ENCODE data around the gene APOL6. TPM values are rescaled to one million over a fixed set of nuclear protein-coding genes. Genes with fewer than 3 reads are reported as not detected.
"Not testable (repeated sequence)": the region's sequence is repeated elsewhere in the genome, so short reads cannot be mapped to it uniquely, and the experiment has no call there.

The APOL6 gene
- total RNA-seq, 4 donors from 2014 or later = 4.6 to 39.7 (median 27.5) TPM

- peak in 1 of 3 donors; percentile 56 for TF ChIP-seq POLR2AphosphoS5 (IDR thresholded peaks at IDR 0.05)
- peak; percentile 19 for TF ChIP-seq POLR2A (IDR thresholded peaks at IDR 0.05)
- TF ChIP-seq, protein P1, sequence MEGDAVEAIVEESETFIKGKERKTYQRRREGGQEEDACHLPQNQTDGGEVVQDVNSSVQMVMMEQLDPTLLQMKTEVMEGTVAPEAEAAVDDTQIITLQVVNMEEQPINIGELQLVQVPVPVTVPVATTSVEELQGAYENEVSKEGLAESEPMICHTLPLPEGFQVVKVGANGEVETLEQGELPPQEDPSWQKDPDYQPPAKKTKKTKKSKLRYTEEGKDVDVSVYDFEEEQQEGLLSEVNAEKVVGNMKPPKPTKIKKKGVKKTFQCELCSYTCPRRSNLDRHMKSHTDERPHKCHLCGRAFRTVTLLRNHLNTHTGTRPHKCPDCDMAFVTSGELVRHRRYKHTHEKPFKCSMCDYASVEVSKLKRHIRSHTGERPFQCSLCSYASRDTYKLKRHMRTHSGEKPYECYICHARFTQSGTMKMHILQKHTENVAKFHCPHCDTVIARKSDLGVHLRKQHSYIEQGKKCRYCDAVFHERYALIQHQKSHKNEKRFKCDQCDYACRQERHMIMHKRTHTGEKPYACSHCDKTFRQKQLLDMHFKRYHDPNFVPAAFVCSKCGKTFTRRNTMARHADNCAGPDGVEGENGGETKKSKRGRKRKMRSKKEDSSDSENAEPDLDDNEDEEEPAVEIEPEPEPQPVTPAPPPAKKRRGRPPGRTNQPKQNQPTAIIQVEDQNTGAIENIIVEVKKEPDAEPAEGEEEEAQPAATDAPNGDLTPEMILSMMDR (IDR thresholded peaks at IDR 0.05) = no peak
- no peaks in the 10 kb centered on the region for H3K27me3 ChIP-seq
- peak; percentile 83 for DNase-seq
- 39 to 71% methylated on average over 1 to 8 of the region's 9 CpGs for WGBS, 2 donors (ENCODE audit: low coverage in 1 of 2)
- H3K9me3 ChIP-seq = no peaks in the 10 kb centered on the region
- H3K4me3 ChIP-seq = no peak overlapping the region
- peak overlapping the region; percentile 66 to 84 (median 78) for H3K27ac ChIP-seq
- in situ Hi-C loops (cut with MboI; ENCODE audit: low pct_ligation_motif_present in 1 of 4, low pct_unique_long_range_greater_than_20kb in 1 of 4, low sequenced_read_pairs in 3 of 4) (loop anchor here in 2 of 4 donors (10.0 to 25.0 kb wide), 3 partner anchors 302 to 502 kb away; no protein-coding TSS in a partner anchor), intact Hi-C loops (cut with DNase I; ENCODE audit: low total_unique reads) (no loop called here)
- peaks cover 15 to 27% (median 21%) of the 10 kb centered on the region in 4 donors for H3K4me1 ChIP-seq
- H3K36me3 ChIP-seq = no peaks in the 10 kb centered on the region
Measured at GRCh38 chr22:35622191-35622913, 25.9 kb upstream of the APOL6 start.

- in situ Hi-C loops (cut with MboI; ENCODE audit: low pct_ligation_motif_present in 1 of 4, low pct_unique_long_range_greater_than_20kb in 1 of 4, low sequenced_read_pairs in 3 of 4) = loop anchor here in 2 of 4 donors (10.0 to 25.0 kb wide), 3 partner anchors 301 to 501 kb away; no protein-coding TSS in a partner anchor
- intact Hi-C loops (cut with DNase I; ENCODE audit: low total_unique reads); H3K4me3 ChIP-seq; H3K27ac ChIP-seq; H3K9me3 ChIP-seq; DNase-seq; H3K27me3 ChIP-seq; H3K36me3 ChIP-seq: not testable (repeated sequence)
- 86% methylated on average over 2 to 5 of the region's 5 CpGs for WGBS, 2 donors (ENCODE audit: low coverage in 1 of 2)
- H3K4me1 ChIP-seq = peaks cover 15 to 27% (median 21%) of the 10 kb centered on the region in 4 donors
Measured at GRCh38 chr22:35623885-35624284, 24.4 kb upstream of the APOL6 start.

DNA sequence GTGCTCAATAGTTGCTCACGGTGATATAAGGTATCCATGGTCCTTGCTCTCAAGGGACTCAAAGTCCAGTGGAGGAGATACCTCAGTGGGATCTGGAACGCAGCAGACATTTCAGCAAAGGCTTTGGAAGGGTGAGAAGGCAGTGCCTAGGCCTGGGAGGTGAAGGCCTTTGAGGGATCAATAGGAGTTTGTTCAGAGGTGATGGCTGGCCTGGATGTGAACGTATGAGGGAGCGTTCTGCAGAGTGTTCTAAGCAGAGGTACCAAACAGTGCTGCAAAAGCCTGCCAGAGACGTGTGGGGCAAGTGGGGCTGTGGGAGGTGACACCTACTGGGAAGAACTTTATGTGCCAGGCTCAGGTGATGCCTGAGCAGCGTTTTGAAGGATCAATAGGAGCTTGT, 23.7 kb upstream of the APOL6 start:
- no peaks in the 10 kb centered on the region for H3K9me3 ChIP-seq
- WGBS, 2 donors (ENCODE audit: low coverage in 1 of 2) = 73 to 78% methylated on average over 3 to 6 of the region's 6 CpGs
- H3K27ac ChIP-seq = no peak overlapping the region
- DNase-seq = no peak
- intact Hi-C loops (cut with DNase I; ENCODE audit: low total_unique reads) (no loop called here), in situ Hi-C loops (cut with MboI; ENCODE audit: low pct_ligation_motif_present in 1 of 4, low pct_unique_long_range_greater_than_20kb in 1 of 4, low sequenced_read_pairs in 3 of 4) (loop anchor here in 2 of 4 donors (10.0 to 25.0 kb wide), 3 partner anchors 300 to 500 kb away; no protein-coding TSS in a partner anchor)
- no peak for TF ChIP-seq POLR2A (IDR thresholded peaks at IDR 0.05)
- H3K4me3 ChIP-seq = no peak overlapping the region
- no peaks in the 10 kb centered on the region for H3K36me3 ChIP-seq
- H3K4me1 ChIP-seq = peaks cover 15 to 27% (median 22%) of the 10 kb centered on the region in 4 donors
- H3K27me3 ChIP-seq = no peaks in the 10 kb centered on the region

- intact Hi-C loops (cut with DNase I; ENCODE audit: low total_unique reads) (loop anchor here (5.0 kb wide), 1 partner anchor 496 kb away; no protein-coding TSS in a partner anchor), in situ Hi-C loops (cut with MboI; ENCODE audit: low pct_ligation_motif_present in 1 of 4, low pct_unique_long_range_greater_than_20kb in 1 of 4, low sequenced_read_pairs in 3 of 4) (loop anchor here (5.0 to 25.0 kb wide), 5 partner anchors 286 to 499 kb away; no protein-coding TSS in a partner anchor)
- TF ChIP-seq POLR2AphosphoS5 (IDR thresholded peaks at IDR 0.05) (no peak), POLR2A (IDR thresholded peaks at IDR 0.05) (no peak), EP300 (IDR thresholded peaks at IDR 0.05; ENCODE audit: low read depth) (no peak)
- TF ChIP-seq, protein P1 (IDR thresholded peaks at IDR 0.05) = no peak
- H3K27me3 ChIP-seq = no peaks in the 10 kb centered on the region
- no peaks in the 10 kb centered on the region for H3K36me3 ChIP-seq
- H3K4me3 ChIP-seq = no peak overlapping the region
- WGBS, 2 donors (ENCODE audit: low coverage in 1 of 2) = 66 to 73% methylated on average over 6 to 10 of the region's 10 CpGs
- H3K9me3 ChIP-seq = no peaks in the 10 kb centered on the region
- DNase-seq = no peak
- H3K4me1 ChIP-seq = peaks cover 15 to 27% (median 25%) of the 10 kb centered on the region in 4 donors
- no peak overlapping the region for H3K27ac ChIP-seq
Measured at GRCh38 chr22:35625763-35626432, 22.3 kb upstream of the APOL6 start.
